HG03175 (cell line): ENCODE data around the gene TLCD5.

Experiments
- ATAC-seq: cut with Tn5 transposase; IDR thresholded peaks from one replicate; pipeline ENCODE4 v1.9.1; 2021; ENCODE audit warnings: mild to moderate bottlenecking, moderate library complexity; ENCODE audit not compliant: unreplicated experiment

Gene TLCD5

GRCh38 chr11:120324932-120325810 is at the start of gene TLCD5:
Gene TLCD5, plus strand, starts transcription at chr11:120325299. Its CDS starts 2,143 bp downstream, at chr11:120327442.
- peak; percentile 62 for ATAC-seq

DNA sequence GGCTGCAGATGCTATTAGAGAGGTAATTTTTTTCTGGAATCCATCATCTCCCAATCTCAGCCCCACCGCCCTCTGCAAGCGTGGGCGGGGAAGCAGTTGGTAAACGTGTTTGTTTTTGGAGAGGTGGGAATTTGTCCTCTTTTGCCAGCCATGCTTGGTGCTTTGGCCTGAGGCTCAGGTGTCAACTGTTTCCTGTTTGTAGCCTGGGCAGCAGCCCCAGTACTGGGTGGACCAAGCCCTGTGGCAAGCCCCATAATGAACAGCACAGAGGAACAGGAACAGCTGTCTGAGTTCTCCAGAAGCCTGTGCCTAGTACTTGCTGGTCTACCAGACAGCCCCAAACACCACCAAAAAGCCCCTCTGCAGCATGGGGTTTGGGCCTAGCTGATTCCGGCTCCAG is 45.6 kb upstream of the TLCD5 start:
- no peak for ATAC-seq

GRCh38 chr11:120280600-120281051 is 44.5 kb upstream of the TLCD5 start:
- ATAC-seq = no peak

GRCh38 chr11:120281143-120281795 is 43.8 kb upstream of the TLCD5 start:
- no peak for ATAC-seq

GRCh38 chr11:120283124-120283523 is 42.0 kb upstream of the TLCD5 start:
- no peak for ATAC-seq

DNA sequence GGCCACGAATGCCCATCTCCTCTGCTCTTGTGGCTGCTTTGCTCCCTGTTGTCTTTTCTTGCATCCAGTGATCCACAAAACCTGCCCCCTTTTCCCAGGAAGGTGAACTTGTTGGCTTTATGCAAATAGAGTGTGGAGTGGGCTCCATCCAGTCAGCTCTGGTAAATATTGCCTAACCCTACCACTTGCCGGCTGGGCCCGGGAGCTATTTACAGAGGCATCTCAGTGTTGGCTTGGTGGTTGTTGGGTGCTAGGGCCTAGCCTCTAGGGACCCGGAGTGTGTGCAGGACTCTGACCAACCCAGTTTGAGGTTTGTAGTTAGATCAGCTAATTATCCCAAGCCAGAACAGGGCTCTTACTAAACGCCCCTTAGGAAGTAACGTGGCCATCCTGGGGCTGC is 40.8 kb upstream of the TLCD5 start:
- ATAC-seq = no peak

GRCh38 chr11:120285256-120285655 is 39.8 kb upstream of the TLCD5 start:
- no peak for ATAC-seq

GRCh38 chr11:120288021-120288420 is 37.1 kb upstream of the TLCD5 start:
- ATAC-seq = no peak

DNA sequence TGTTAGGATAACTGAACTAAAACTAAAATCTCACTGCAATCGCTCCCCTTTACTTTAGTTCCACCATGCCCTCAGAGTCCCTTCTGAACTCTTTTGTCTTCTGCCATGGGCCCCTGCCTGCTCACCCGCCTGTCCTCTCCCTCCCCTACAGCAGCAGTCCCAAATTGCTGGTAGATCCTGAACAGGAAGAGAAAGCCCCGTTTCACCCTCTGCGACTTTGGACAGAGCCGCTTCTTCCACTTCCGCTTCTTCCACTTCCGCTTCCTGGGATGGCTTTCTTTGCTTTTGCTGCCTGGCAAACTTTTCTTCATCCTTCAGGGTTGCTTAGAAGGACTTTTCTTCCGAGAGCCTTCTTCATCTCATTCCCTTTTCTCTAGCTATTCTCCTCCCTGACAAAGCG is 35.7 kb upstream of the TLCD5 start:
- no peak for ATAC-seq

DNA sequence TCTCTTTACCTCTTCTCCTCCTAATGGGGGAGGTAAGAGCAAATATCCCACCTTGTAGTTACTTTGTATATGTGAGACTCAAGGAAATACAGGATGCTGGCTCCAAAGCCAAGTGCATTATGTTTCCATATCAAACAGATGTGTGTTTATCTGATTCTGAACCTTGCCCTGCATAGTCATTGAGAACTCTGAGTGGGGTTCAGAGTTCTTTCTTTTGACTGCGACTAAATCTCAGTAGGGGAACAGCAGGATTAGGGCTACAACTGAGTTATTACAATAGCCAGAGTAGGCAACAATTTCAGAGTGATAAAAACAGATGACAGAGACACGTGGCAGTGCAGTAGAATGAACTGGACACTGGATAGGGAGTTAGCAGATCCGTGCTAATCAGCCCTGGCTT is 34.1 kb upstream of the TLCD5 start:
- ATAC-seq = no peak

- ATAC-seq = no peak
These were observed 31.9 kb upstream of the TLCD5 start for GRCh38 chr11:120293038-120293800.

GRCh38 chr11:120294096-120294495 is 31.0 kb upstream of the TLCD5 start:
- no peak for ATAC-seq

DNA sequence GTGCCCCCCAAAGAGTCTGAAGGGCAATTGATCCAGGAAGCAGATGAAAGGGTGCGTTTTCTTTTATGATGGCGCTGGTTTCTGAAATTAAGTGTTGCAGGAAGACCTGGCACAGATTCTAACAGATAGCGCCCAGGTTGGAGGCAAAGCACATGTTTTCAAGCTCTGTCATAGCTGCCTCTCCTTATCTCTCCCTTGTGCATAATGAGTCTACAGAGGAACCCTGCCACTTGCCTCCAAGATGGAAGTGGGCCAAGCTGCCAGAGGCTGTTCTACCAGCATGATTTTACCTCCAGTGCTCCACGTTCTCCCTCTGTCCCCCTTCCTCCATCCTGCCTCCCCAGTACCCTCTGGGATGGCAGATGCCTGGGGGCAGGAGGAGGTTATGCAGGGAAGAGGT is 30.0 kb upstream of the TLCD5 start:
- ATAC-seq = no peak

DNA sequence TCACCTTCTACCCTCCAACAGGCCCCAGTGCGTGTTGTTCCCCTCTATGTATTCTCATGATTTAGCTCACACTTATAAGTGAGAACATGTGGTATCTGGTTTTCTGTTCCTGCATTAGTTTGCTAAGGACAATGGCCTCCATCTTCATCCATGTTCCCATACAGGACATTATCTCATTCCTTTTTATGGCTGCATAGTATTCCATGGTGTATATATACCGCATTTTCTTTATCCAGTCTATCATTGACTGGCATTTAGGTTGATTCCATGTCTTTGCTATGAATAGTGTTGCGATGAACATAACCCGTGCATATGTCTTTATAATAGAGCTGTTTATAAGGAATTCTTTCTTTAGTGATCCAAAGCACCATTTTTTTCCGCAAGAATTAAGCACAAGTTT is 28.5 kb upstream of the TLCD5 start:
- no peak for ATAC-seq

- ATAC-seq = no peak
These were observed 26.6 kb upstream of the TLCD5 start for GRCh38 chr11:120298461-120298860.

DNA sequence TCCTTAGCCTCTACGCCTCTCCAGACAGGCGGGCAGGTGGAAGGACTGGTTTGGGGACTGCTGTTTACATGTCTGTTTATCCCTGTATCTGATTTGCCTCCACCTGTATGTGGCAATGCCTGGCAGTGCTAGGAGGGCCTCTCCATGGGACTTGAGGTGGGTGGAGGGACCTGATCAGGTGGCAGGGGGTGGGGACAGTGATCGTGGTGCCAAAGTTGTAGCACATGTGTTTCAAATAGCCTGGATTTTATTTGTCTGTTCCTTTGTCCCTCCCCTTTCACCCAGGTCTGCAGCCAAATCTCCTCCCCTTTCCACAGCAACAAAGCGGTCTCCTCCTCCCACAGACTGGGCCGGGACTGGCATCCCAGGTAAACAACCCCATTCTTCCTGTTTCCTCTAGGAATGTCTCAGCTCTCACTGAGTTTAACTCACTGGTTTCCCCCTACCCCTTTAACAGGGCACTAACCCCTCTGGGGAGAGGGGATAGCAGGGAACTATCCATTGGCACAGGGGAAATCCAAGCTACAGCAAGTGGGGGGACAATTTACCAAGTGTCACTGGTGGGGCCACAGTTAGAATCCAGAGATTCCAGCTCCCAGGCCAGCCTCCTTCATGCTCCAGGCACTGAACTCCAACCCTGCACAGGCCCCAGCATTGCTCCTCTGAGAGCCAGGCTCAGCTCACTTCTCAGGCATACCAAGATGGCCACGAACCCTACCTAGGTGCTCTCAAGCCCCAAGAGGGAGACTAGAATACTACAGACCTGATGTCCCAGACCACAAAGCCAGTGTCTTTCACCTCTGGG is 22.9 kb upstream of the TLCD5 start:
- ATAC-seq = no peak

GRCh38 chr11:120303004-120303637 is 22.0 kb upstream of the TLCD5 start:
- peak; percentile 59 for ATAC-seq

DNA sequence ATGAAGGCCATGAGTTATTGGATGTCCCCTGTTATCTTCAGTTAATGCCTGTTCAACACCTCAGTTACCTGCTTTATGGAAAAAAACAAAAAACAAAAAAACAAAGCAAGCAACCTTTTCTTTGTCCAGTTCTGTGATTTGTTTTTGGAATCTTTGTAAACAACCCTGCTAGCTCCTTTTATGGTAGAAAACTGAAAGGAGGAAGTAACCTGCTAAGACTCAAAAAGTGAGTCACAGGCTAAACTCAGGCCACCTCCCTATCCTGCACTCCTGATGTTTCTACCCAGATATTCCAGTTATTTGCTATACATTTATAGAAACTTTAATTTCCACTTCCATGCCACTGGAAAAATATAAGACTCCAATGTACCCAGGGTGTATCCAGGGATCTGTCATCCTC is 20.6 kb upstream of the TLCD5 start:
- no peak for ATAC-seq

DNA sequence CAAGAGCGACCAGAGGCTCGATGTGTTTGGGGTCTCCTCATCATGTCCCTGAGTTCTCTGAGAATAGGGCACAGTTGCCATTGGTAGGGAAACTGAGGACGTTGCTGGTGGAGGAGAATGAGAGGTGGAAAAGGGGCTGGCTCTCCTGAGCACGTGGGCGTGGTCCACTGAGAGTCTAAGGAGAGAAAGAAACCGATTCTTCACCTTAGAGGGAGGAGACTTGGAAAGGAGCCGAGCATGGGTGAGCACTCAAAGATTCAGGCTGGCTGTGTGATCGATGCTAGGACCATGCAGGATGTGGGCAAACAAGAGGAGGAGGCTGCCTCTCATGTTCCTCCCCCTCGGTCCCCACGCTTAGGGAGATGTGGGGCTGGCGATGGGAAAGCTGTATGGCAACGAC is 19.8 kb upstream of the TLCD5 start:
- ATAC-seq = no peak

DNA sequence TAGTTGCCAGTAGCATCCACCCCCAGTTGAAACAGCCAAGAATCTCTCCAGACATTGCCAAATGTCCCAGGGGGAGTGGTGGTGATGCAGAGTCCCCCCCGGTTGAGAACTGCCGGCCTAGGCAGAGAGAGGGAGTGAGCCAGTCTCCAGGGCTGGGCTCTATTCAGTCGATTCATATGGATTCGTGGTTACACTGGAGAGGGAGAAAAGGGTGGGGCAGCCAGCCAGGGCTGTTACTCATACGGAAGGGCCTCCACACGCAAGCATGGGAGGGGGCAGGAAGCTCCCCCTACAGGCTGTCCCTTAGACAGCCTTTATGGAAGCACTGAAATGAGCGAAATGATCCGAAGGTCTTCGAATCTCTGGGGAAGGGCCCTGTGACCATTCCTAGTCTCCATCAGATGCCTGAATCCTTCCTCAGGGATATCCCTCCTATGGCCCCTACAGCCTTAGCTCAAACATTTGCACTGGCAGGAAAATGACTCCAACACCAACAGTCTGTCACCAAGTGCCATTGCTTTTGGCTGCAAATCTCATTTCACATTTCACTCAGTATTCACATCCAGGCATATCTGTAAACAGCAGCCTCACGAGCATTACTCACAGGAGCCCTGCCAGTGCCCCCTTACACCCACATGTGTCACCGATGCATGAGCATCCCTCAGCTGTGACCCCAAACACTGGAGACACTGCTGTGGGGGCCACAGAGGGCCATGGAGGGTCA is 18.4 kb upstream of the TLCD5 start:
- ATAC-seq = no peak
